Endothelial cell of umbilical vein (primary cell): Measurements from ENCODE around the gene VPS26C. TPM values are rescaled to one million over a fixed set of nuclear protein-coding genes. Genes with fewer than 3 reads are reported as not detected.

ENCODE experiments used
- BruUV-seq: library from RNA; stranded (reverse); fragments of 400-500 nt; replicated peaks from 2 replicates; lab custom pipeline; 2021; lab: Mats Ljungman, UMichigan
- CTCF ChIA-PET: fragments of 300-600, 350-600 bp; sonication (Branson Sonifier 250); formaldehyde crosslinking; loops from one replicate; lab custom pipeline; 2021; ENCODE audit warnings: antibody characterized with exemption, inconsistent platforms; lab: Charles Lee
- POLR2A ChIA-PET: fragments of 300-600, 350-600 bp; sonication (Branson Sonifier 250); formaldehyde crosslinking; loops from one replicate; lab custom pipeline; 2021; ENCODE audit warnings: antibody characterized with exemption, inconsistent platforms; lab: Charles Lee
- DNase-seq: peaks from one replicate; pipeline ENCODE4 v3.0.0-alpha.2; 2011; ENCODE audit warnings: low read depth, low spot score
- FAIRE-seq: peaks from 2 replicates; lab custom pipeline; 2011; peaks lifted over from hg19 to GRCh38; lab: Jason Lieb, UNC
- H2AFZ ChIP-seq: 2 replicates; pipeline ENCODE4 v1.6.0; 2012; ENCODE audit warnings: low read depth, low read length, control low read depth, inconsistent platforms
- H3K27ac ChIP-seq: 2 replicates; pipeline ENCODE4 v1.5.1; 2011; ENCODE audit warnings: low read depth, mild to moderate bottlenecking, control low read depth, low read length, moderate library complexity; ENCODE audit not compliant: insufficient read depth
- H3K27me3 ChIP-seq, 2 experiments: 2 replicates each; pipeline versions ENCODE4 v1.6.0 to v1.6.1; 2011; ENCODE audit warnings: low read length in 2 of 2, mixed read lengths in 1 of 2; ENCODE audit not compliant: control insufficient read depth in 2 of 2, insufficient read depth in 2 of 2
- H3K36me3 ChIP-seq, 2 experiments: 2 replicates in 1 of 2; 3 replicates in 1 of 2; pipeline ENCODE4 v1.5.1; 2011; ENCODE audit warnings: low read length in 2 of 2, mild to moderate bottlenecking in 1 of 2, moderate library complexity in 1 of 2; ENCODE audit not compliant: control insufficient read depth in 2 of 2, insufficient read depth in 2 of 2; ENCODE audit errors: extremely low read depth in 1 of 2
- H3K4me1 ChIP-seq: 3 replicates; pipeline ENCODE4 v1.5.1; 2011; ENCODE audit warnings: mild to moderate bottlenecking, low read length; ENCODE audit not compliant: control insufficient read depth, insufficient read depth; ENCODE audit errors: extremely low read depth
- H3K4me2 ChIP-seq: 2 replicates; pipeline ENCODE4 v1.6.1; 2011; ENCODE audit warnings: low read length, control low read depth, mixed read lengths; ENCODE audit not compliant: insufficient read depth
- H3K4me3 ChIP-seq, 3 experiments: fragments of 200-600 bp in 1 of 3; sonication (generic), shearing (Covaris generic) in 1 of 3; replicated peaks in 1 of 3; 2 replicates each; pipeline ENCODE4 v1.5.1; 2011 to 2016; ENCODE audit warnings: control low read depth in 3 of 3, low read length in 3 of 3, mild to moderate bottlenecking in 2 of 3, inconsistent platforms in 1 of 3, low read depth in 1 of 3, moderate library complexity in 1 of 3; ENCODE audit not compliant: insufficient read depth in 1 of 3
- H3K79me2 ChIP-seq: 2 replicates; pipeline ENCODE4 v1.6.0; 2012; ENCODE audit warnings: low read length, inconsistent platforms; ENCODE audit not compliant: control insufficient read depth, insufficient read depth
- H3K9ac ChIP-seq: replicated peaks from 2 replicates; pipeline ENCODE3; 2011; ENCODE audit warnings: low read length, control low read depth; ENCODE audit not compliant: insufficient read depth; ENCODE audit errors: extremely low read depth
- H3K9me1 ChIP-seq: replicated peaks from 3 replicates; pipeline ENCODE4 v1.6.0; 2011; ENCODE audit warnings: mild to moderate bottlenecking, low read length; ENCODE audit not compliant: control insufficient read depth, insufficient read depth; ENCODE audit errors: extremely low read depth
- H3K9me3 ChIP-seq: replicated peaks from 2 replicates; pipeline ENCODE4 v1.5.1; 2012; ENCODE audit warnings: low read length, inconsistent platforms; ENCODE audit not compliant: control insufficient read depth, insufficient read depth
- H4K20me1 ChIP-seq: replicated peaks from 2 replicates; pipeline ENCODE3; 2011; ENCODE audit warnings: mild to moderate bottlenecking, low read length; ENCODE audit not compliant: control insufficient read depth, insufficient read depth; ENCODE audit errors: extremely low read depth
- EZH2 ChIP-seq: IDR thresholded peaks from 2 replicates; pipeline ENCODE4 v1.6.1; 2012; ENCODE audit warnings: borderline replicate concordance, low read depth, mild to moderate bottlenecking, moderate library complexity, low read length, inconsistent platforms; ENCODE audit not compliant: severe bottlenecking
- FOS ChIP-seq: IDR thresholded peaks from 2 replicates; pipeline ENCODE4 v1.6.1; 2011; ENCODE audit warnings: mild to moderate bottlenecking, low read length, moderate library complexity, borderline replicate concordance; ENCODE audit not compliant: insufficient read depth
- GATA2 ChIP-seq: IDR thresholded peaks from 2 replicates; pipeline ENCODE4 v1.7.0; 2011; ENCODE audit warnings: low read depth, mild to moderate bottlenecking, moderate library complexity, mixed read lengths, low read length; ENCODE audit not compliant: insufficient read length, insufficient read depth
- JUN ChIP-seq: IDR thresholded peaks from 2 replicates; pipeline ENCODE4 v1.6.1; 2011; ENCODE audit warnings: borderline replicate concordance, low read depth; ENCODE audit not compliant: insufficient read length, insufficient read depth
- MAX ChIP-seq: IDR thresholded peaks from 2 replicates; pipeline ENCODE4 v1.6.1; 2011; ENCODE audit not compliant: insufficient read depth, insufficient read length
- MYC ChIP-seq: IDR thresholded peaks from one replicate; pipeline ENCODE4 v1.6.1; 2011; ENCODE audit warnings: mild to moderate bottlenecking, low read depth, low read length
- POLR2A ChIP-seq: IDR thresholded peaks from 2 replicates; pipeline ENCODE4 v1.6.1; 2012; ENCODE audit warnings: low read depth, mild to moderate bottlenecking, control low read depth, low read length
- POLR2AphosphoS5 ChIP-seq: IDR thresholded peaks from 2 replicates; pipeline ENCODE4 v1.6.1; 2012; ENCODE audit warnings: low read depth, mild to moderate bottlenecking, control low read depth, low read length, moderate library complexity; ENCODE audit not compliant: insufficient read depth
- dilution Hi-C: fragments of 300-500 bp; cut with MboI; formaldehyde crosslinking; loops from one replicate; pipeline ENCODE4 v1.15.0; 2019; ENCODE audit warnings: low sequenced_read_pairs; ENCODE audit not compliant: extremely low pct_ligation_motif_present
- intact Hi-C: fragments of 100-400 bp; cut with micrococcal nuclease; formaldehyde crosslinking; loops from one replicate; pipeline ENCODE4 v1.10.0; 2022
- polyA plus RNA-seq, 4 experiments: library from polyadenylated mRNA; depleted of rRNA in 3 of 4; stranded (reverse) in 3 of 4; unstranded in 1 of 4; fragments of >200 nt; gene quantifications; 2 replicates each; pipeline versions ENCODE4 v1.2.1 to v1.2.3, GENCODE V29; 2011 to 2012; ENCODE audit warnings: missing spikeins in 1 of 4
- total RNA-seq: library from RNA; stranded (reverse); gene quantifications from 2 replicates; pipeline ENCODE4 v1.2.3, GENCODE V29; 2021
- TF ChIP-seq, protein P1 (sequence below), 2 donors: IDR thresholded peaks; 1 replicate in 1 of 2; 2 replicates in 1 of 2; pipeline ENCODE4 v1.5.1; 2011; ENCODE audit warnings: low read length in 2 of 2, mild to moderate bottlenecking in 2 of 2, moderate library complexity in 2 of 2, control low read depth in 1 of 2, inconsistent platforms in 1 of 2, low read depth in 1 of 2; ENCODE audit not compliant: insufficient read depth in 1 of 2; ENCODE audit errors: extremely low read depth in 1 of 2

The VPS26C gene
- total and polyA plus RNA-seq, 2 donors (not counting 3 experiments of a cell fraction or from before 2014, with no cell fraction given) = 35.2 to 53.7 TPM

GRCh38 chr21:37278199-37278598 is 11.1 kb upstream of the VPS26C start:
- CTCF ChIA-PET = no interaction called here
- no peaks in the 10 kb centered on the region for H4K20me1 ChIP-seq
- H3K9ac ChIP-seq = no peak overlapping the region
- FAIRE-seq (no peak), DNase-seq (no peak)
- no peaks in the 10 kb centered on the region for H3K36me3 ChIP-seq
- no peak overlapping the region for H3K4me3 ChIP-seq
- no peaks in the 10 kb centered on the region for H3K9me3 ChIP-seq
- intact Hi-C loops = no loop called here
- H3K9me1 ChIP-seq = no peaks in the 10 kb centered on the region
- POLR2A ChIA-PET = no interaction called here
- no peak overlapping the region for H3K4me2 ChIP-seq
- no TSS peak for BruUV-seq
- H3K4me1 ChIP-seq = no peaks in the 10 kb centered on the region
- TF ChIP-seq JUN (no peak), MAX (no peak), MYC (no peak), POLR2AphosphoS5 (no peak), GATA2 (no peak), POLR2A (no peak), FOS (no peak), EZH2 (no peak)
- TF ChIP-seq, protein P1, sequence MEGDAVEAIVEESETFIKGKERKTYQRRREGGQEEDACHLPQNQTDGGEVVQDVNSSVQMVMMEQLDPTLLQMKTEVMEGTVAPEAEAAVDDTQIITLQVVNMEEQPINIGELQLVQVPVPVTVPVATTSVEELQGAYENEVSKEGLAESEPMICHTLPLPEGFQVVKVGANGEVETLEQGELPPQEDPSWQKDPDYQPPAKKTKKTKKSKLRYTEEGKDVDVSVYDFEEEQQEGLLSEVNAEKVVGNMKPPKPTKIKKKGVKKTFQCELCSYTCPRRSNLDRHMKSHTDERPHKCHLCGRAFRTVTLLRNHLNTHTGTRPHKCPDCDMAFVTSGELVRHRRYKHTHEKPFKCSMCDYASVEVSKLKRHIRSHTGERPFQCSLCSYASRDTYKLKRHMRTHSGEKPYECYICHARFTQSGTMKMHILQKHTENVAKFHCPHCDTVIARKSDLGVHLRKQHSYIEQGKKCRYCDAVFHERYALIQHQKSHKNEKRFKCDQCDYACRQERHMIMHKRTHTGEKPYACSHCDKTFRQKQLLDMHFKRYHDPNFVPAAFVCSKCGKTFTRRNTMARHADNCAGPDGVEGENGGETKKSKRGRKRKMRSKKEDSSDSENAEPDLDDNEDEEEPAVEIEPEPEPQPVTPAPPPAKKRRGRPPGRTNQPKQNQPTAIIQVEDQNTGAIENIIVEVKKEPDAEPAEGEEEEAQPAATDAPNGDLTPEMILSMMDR (IDR thresholded peaks at IDR 0.05; ENCODE audit: extremely low read depth in 1 of 2, insufficient read depth in 1 of 2, low read depth in 1 of 2, low read length in 2 of 2) = no peak
- no peak overlapping the region for H2AFZ ChIP-seq
- peaks cover 2 to 5% of the 10 kb centered on the region in 2 experiments for H3K27me3 ChIP-seq
- no peak overlapping the region for H3K27ac ChIP-seq
- dilution Hi-C loops = no loop called here
- no peaks in the 10 kb centered on the region for H3K79me2 ChIP-seq
